Measurements from ENCODE around the gene AGAP1.

GRCh38 chr2:235523021-235523420 lies 29.2 kb downstream of the AGAP1 start:
- no peak for TF ChIP-seq CTCF (IDR thresholded peaks at IDR 0.05)
- no peak for TF ChIP-seq POLR2A (IDR thresholded peaks at IDR 0.05)
